ENCODE measurements around the gene ILF2. TPM values are rescaled to one million over a fixed set of nuclear protein-coding genes. Genes with fewer than 3 reads are reported as not detected.
"Not testable (repeated sequence)": the region's sequence is repeated elsewhere in the genome, so short reads cannot be mapped to it uniquely, and the experiment has no call there.

Gene ILF2
- total and polyA plus RNA-seq, 4 donors = 46.7 to 133 (median 111) TPM

DNA sequence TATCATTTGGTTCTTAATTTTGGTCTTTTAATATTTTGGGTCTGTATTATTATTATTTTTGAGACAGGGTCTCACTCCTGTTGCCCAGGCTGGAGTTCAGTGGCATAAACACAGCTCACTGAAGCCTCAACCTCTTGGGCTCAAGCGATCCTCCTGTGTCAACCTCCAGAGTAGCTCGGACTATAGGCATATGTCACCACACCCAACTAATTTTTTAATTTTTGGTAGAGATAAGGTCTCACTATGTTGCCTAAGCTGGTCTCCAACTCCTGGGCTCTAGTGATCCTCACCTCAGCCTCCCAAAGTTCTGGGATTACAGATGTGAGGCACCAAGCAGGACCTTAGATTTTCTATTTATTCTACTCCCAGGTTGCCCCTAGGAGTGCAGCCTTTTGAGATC is 2.7 kb upstream of the ILF2 start:
- no peak overlapping the region for H3K9ac ChIP-seq (ENCODE audit: insufficient read depth in 1 of 2, low read length in 2 of 2)
- H3K4me1 ChIP-seq (ENCODE audit: control insufficient read depth in 5 of 5, insufficient read depth in 5 of 5, low read length in 5 of 5) = peaks cover 3 to 23% (median 8%) of the 10 kb centered on the region in 5 donors
- TF ChIP-seq, protein P1, sequence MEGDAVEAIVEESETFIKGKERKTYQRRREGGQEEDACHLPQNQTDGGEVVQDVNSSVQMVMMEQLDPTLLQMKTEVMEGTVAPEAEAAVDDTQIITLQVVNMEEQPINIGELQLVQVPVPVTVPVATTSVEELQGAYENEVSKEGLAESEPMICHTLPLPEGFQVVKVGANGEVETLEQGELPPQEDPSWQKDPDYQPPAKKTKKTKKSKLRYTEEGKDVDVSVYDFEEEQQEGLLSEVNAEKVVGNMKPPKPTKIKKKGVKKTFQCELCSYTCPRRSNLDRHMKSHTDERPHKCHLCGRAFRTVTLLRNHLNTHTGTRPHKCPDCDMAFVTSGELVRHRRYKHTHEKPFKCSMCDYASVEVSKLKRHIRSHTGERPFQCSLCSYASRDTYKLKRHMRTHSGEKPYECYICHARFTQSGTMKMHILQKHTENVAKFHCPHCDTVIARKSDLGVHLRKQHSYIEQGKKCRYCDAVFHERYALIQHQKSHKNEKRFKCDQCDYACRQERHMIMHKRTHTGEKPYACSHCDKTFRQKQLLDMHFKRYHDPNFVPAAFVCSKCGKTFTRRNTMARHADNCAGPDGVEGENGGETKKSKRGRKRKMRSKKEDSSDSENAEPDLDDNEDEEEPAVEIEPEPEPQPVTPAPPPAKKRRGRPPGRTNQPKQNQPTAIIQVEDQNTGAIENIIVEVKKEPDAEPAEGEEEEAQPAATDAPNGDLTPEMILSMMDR (IDR thresholded peaks at IDR 0.05; ENCODE audit: control extremely low read depth, extremely low read depth) = no peak
- peaks cover 0 to 8% (median 7%) of the 10 kb centered on the region in 3 donors for H3K27me3 ChIP-seq (ENCODE audit: control insufficient read depth in 3 of 3, insufficient read depth in 3 of 3, low read length in 2 of 3)
- no peak overlapping the region for H3K4me3 ChIP-seq
- no peak for DNase-seq
- WGBS, 2 donors = 95 to 100% methylated on average over 2 of the region's 2 CpGs
- no peak overlapping the region for H3K27ac ChIP-seq (ENCODE audit: low read depth in 1 of 2, low read length in 1 of 2)
- peaks cover 0 to 11% (median 3%) of the 10 kb centered on the region in 4 donors for H3K36me3 ChIP-seq (ENCODE audit: control insufficient read depth in 4 of 4, insufficient read depth in 4 of 4, low read length in 4 of 4)
- H3K9me3 ChIP-seq (ENCODE audit: control insufficient read depth in 4 of 4, insufficient read depth in 3 of 4, low read length in 3 of 4) = no peaks in the 10 kb centered on the region
- no peak for ATAC-seq (ENCODE audit: insufficient read depth, low FRiP score)

DNA sequence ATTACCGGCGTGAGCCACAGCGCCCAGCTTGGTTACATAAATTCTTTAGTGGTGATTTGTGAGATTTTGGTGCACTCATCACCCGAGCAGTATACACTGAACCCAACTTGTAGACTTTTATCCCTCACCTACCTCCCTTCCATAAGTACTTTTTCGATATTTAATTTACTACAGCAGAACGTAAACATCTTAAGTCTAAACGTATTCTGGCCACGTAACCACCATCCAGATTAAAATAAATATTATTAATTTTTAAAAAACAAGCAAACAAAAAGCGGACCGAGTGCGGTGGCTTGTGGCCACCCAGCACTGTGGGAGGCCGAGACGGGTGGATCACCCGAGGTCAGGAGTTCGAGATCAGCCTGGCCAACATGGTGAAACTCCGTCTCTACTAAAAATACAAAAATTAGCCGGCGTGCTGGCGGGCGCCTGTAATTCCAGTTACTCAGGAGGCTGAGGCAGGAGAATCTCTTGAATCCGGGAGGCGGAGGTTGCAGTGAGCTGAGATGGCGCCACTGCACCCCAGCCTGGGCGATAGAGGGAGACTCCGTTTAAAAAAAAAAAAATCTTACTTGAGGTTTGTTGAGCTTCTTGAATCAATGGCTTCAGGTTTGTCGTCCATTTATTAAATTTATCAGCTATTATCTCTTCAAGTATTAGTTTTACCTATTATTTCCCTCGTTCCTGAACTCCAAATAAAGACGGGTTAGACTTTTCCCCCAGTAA is 998 bp upstream of the ILF2 start:
- Histone ChIP-seq H3K4me1 (ENCODE audit: control insufficient read depth in 5 of 5, insufficient read depth in 5 of 5, low read length in 5 of 5) (peaks cover 3 to 14% (median 8%) of the 10 kb centered on the region in 5 donors), H3K36me3 (ENCODE audit: control insufficient read depth in 4 of 4, insufficient read depth in 4 of 4, low read length in 4 of 4) (peaks cover 3 to 24% (median 17%) of the 10 kb centered on the region in 4 donors), H3K9ac (ENCODE audit: insufficient read depth in 1 of 2, low read length in 2 of 2) (peak overlapping the region; percentile 39 to 91), H3K27ac (ENCODE audit: low read depth in 1 of 2, low read length in 1 of 2) (peak overlapping the region; percentile 58 to 84)
- H3K27me3 ChIP-seq (ENCODE audit: control insufficient read depth in 3 of 3, insufficient read depth in 3 of 3, low read length in 2 of 3); H3K9me3 ChIP-seq (ENCODE audit: control insufficient read depth in 4 of 4, insufficient read depth in 3 of 4, low read length in 3 of 4); H3K4me3 ChIP-seq: not testable (repeated sequence)
- DNase-seq (peak in 2 of 3 donors; percentile 15 to 31), ATAC-seq (ENCODE audit: insufficient read depth, low FRiP score) (peak; percentile 32)
- 7 to 12% methylated on average over 28 of the region's 28 CpGs for WGBS, 2 donors

DNA sequence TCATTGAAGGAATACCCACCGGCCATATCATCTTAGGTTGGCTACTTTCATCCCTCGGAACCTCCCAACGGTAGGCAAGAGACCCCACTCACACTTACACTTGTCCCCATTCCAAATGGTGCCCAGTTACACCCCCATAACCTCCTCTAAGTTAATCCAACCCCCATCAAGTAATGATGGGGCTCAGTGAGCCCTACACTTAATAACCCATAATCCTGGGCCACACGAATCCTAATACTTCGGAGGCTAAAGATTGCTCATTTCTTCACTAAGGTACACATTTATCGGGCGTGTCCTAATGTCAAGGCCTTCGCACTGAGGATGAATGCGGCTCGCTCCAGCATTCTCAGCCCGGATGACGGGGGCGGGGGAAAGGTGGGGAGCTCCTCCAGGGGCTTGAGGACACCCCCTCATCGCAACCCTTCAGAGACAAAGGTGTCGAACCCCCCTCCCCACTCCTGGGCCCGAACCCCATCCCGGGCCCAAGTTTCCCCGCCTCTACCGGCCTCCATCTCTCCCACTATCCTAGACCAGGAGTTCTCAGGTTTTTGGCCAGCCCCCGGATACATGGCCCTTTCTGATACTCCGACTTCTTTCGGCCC is 435 bp downstream of the ILF2 start:
- H3K27ac ChIP-seq (ENCODE audit: low read depth in 1 of 2, low read length in 1 of 2) = peak overlapping the region; percentile 52 to 71
- 1% methylated on average over 21 to 22 of the region's 22 CpGs for WGBS, 2 donors

DNA sequence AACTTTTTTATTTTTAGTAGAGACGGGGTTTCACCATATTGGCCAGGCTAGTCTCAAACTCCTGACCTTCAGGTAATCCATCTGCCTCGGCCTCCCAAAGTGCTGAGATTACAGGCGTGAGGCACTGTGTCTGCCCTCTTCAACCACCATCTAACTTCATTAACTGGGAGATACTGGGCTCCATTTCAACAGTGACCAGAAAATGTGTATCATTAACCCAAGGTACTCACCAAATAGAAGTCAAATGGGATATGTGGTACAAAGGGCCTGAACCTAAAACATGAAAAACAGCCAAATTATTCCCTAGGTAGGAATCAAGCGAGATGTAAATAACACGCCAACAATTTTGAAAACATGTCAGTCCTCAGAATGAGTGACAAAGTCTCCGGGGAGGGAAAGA is 1.2 kb downstream of the ILF2 start:
- DNase-seq (no peak), ATAC-seq (ENCODE audit: insufficient read depth, low FRiP score) (no peak)
- TF ChIP-seq, protein P1 (IDR thresholded peaks at IDR 0.05; ENCODE audit: control extremely low read depth, extremely low read depth) = no peak
- H3K36me3 ChIP-seq (ENCODE audit: control insufficient read depth in 4 of 4, insufficient read depth in 4 of 4, low read length in 4 of 4) = peaks cover 22 to 36% (median 29%) of the 10 kb centered on the region in 4 donors
- H3K4me3 ChIP-seq = no peak overlapping the region
- H3K4me1 ChIP-seq (ENCODE audit: control insufficient read depth in 5 of 5, insufficient read depth in 5 of 5, low read length in 5 of 5) = peaks cover 3 to 14% (median 8%) of the 10 kb centered on the region in 5 donors
- no peak overlapping the region for H3K27ac ChIP-seq (ENCODE audit: low read depth in 1 of 2, low read length in 1 of 2)
- H3K27me3 ChIP-seq (ENCODE audit: control insufficient read depth in 3 of 3, insufficient read depth in 3 of 3, low read length in 2 of 3) = no peaks in the 10 kb centered on the region
- peak overlapping the region; percentile 97 to 98 for H3K9ac ChIP-seq (ENCODE audit: insufficient read depth in 1 of 2, low read length in 2 of 2)
- 82 to 90% methylated on average over 6 of the region's 6 CpGs for WGBS, 2 donors
- H3K9me3 ChIP-seq (ENCODE audit: control insufficient read depth in 4 of 4, insufficient read depth in 3 of 4, low read length in 3 of 4) = no peaks in the 10 kb centered on the region

More for the DNA sequence above, 435 bp downstream of the ILF2 start:
- Histone ChIP-seq H3K4me3 (peak overlapping the region; percentile 91), H3K9me3 (ENCODE audit: control insufficient read depth in 4 of 4, insufficient read depth in 3 of 4, low read length in 3 of 4) (no peaks in the 10 kb centered on the region), H3K9ac (ENCODE audit: insufficient read depth in 1 of 2, low read length in 2 of 2) (peak overlapping the region; percentile 97 to 98), H3K4me1 (ENCODE audit: control insufficient read depth in 5 of 5, insufficient read depth in 5 of 5, low read length in 5 of 5) (peaks cover 3 to 14% (median 8%) of the 10 kb centered on the region in 5 donors), H3K36me3 (ENCODE audit: control insufficient read depth in 4 of 4, insufficient read depth in 4 of 4, low read length in 4 of 4) (peaks cover 15 to 29% (median 25%) of the 10 kb centered on the region in 4 donors), H3K27me3 (ENCODE audit: control insufficient read depth in 3 of 3, insufficient read depth in 3 of 3, low read length in 2 of 3) (no peaks in the 10 kb centered on the region)
- TF ChIP-seq, protein P1 (IDR thresholded peaks at IDR 0.05; ENCODE audit: control extremely low read depth, extremely low read depth) = no peak
- ATAC-seq (ENCODE audit: insufficient read depth, low FRiP score) = peak; percentile 3
- DNase-seq = no peak

DNA sequence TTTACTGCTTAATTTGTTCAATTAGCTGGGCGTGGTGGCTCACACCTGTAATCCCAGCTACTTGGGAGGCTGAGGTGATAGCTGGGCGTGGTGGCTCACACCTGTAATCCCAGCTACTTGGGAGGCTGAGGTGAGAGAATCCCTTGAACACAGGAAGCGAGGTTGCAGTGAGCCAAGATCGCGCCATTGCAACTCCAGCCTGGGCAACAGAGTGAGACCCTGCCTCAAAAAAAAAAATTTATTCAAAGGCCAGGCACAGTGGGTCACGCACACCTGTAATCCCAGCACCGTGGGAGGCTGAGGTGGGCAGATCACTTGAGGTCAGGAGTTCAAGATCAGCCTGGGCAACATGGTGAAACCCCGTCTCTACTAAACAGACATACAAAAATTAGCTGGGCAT is 2.1 kb downstream of the ILF2 start:
- DNase-seq; H3K27me3 ChIP-seq (ENCODE audit: control insufficient read depth in 3 of 3, insufficient read depth in 3 of 3, low read length in 2 of 3); H3K9me3 ChIP-seq (ENCODE audit: control insufficient read depth in 4 of 4, insufficient read depth in 3 of 4, low read length in 3 of 4); H3K9ac ChIP-seq (ENCODE audit: insufficient read depth in 1 of 2, low read length in 2 of 2); H3K4me3 ChIP-seq; ATAC-seq (ENCODE audit: insufficient read depth, low FRiP score); H3K27ac ChIP-seq (ENCODE audit: low read depth in 1 of 2, low read length in 1 of 2): not testable (repeated sequence)
- WGBS, 2 donors = 94 to 96% methylated on average over 8 of the region's 8 CpGs
- Histone ChIP-seq H3K36me3 (ENCODE audit: control insufficient read depth in 4 of 4, insufficient read depth in 4 of 4, low read length in 4 of 4) (peaks cover 30 to 45% (median 35%) of the 10 kb centered on the region in 4 donors), H3K4me1 (ENCODE audit: control insufficient read depth in 5 of 5, insufficient read depth in 5 of 5, low read length in 5 of 5) (peaks cover 3 to 14% (median 8%) of the 10 kb centered on the region in 5 donors)
